SK-N-MC (cell line): ENCODE results near the gene TEDDM1.

ENCODE experiments used
- DNase-seq: peaks from one replicate; pipeline ENCODE4 v3.0.0-alpha.2; 2011; ENCODE audit warnings: low read depth, low spot score
- H3K27ac ChIP-seq: fragments of 200-600 bp; sonication (generic); 2 replicates; pipeline ENCODE4 v1.5.1; 2016; ENCODE audit warnings: mixed run types
- H3K36me3 ChIP-seq: fragments of 200-600 bp; sonication (generic); 2 replicates; pipeline ENCODE4 v1.6.1; 2017; ENCODE audit warnings: antibody characterized with exemption, low read length, mixed read lengths; ENCODE audit not compliant: insufficient read depth
- H3K4me3 ChIP-seq: fragments of 200-600 bp; sonication (generic); 2 replicates; pipeline ENCODE4 v1.5.1; 2016
- H3K9ac ChIP-seq: fragments of 200-600 bp; sonication (generic); 2 replicates; pipeline ENCODE4 v1.8.0; 2017; ENCODE audit warnings: mixed run types, mixed read lengths; ENCODE audit not compliant: insufficient read length
- H3K9me3 ChIP-seq: fragments of 200-600 bp; sonication (generic); 2 replicates; pipeline ENCODE4 v1.6.1; 2017; ENCODE audit warnings: low read depth, mild to moderate bottlenecking, antibody characterized with exemption, low read length, moderate library complexity, mixed read lengths
- EZH2 ChIP-seq: fragments of 200-600 bp; sonication (generic); IDR thresholded peaks from one replicate; pipeline ENCODE4 v1.6.1; 2017; ENCODE audit warnings: antibody characterized with exemption
- FOXP2 ChIP-seq: optimal IDR thresholded peaks from 2 replicates; pipeline ENCODE3; 2011; ENCODE audit warnings: mild to moderate bottlenecking, moderate library complexity; ENCODE audit not compliant: insufficient read depth; ENCODE audit errors: extremely low read length, control extremely low read depth
- POLR2AphosphoS5 ChIP-seq: IDR thresholded peaks from 2 replicates; pipeline ENCODE4 v1.6.1; 2012; ENCODE audit warnings: mild to moderate bottlenecking, low read depth, low read length, borderline replicate concordance

The TEDDM1 gene

DNA sequence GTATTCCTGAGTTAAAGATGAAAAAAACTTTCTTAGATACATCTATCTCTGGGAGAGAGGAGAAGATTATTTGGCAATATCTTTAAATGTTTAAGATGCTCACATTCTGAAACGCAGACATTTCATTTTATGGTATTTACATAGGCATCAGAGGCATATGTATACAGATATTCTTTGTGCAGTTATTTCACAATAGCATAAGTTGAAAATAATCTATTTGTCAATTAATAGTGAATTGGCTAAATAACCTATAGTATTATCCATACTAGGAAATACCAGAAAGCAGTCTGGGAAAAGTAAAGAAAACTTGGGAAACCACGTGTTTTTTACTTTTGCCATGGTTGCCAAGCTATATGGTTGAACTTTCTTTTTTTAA, 44.8 kb downstream of the TEDDM1 start:
- H3K27ac ChIP-seq: no peak overlapping the region
- H3K9me3 ChIP-seq: no peaks in the 10 kb centered on the region
- no peak overlapping the region for H3K4me3 ChIP-seq
- H3K36me3 ChIP-seq: no peaks in the 10 kb centered on the region
- TF ChIP-seq POLR2AphosphoS5 (no peak), EZH2 (no peak), FOXP2 (no peak)
- no peak for DNase-seq
- H3K9ac ChIP-seq: no peak overlapping the region

DNA sequence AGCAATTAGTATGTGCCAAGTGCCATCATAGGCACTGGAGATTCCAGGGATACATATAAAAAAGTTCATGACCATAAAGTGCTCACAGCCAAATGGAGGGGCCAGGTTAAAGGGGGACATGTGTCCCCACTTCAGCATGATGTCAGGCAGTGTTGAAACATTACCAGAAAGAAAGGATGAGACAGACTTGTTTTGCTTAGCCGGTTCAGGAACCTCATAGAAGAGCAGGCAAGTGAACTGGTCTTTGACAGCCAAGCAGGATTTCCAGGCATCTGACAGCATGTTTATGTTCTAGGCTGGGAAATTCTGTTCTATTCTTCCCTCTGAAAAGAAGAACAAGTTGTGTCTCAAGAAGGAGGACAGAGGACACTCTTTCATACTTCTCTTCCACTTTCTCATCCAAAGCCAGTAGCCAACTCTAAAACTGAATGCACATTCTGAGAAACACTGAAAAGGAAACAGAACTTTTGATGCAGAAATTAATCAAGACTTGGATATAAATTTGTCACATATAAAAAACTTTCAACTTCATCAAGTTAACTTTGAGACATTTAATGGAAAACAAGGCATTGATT, 48.6 kb downstream of the TEDDM1 start:
- Histone ChIP-seq H3K9ac (no peak overlapping the region), H3K4me3 (no peak overlapping the region), H3K9me3 (no peaks in the 10 kb centered on the region), H3K27ac (no peak overlapping the region), H3K36me3 (no peaks in the 10 kb centered on the region)
- no peak for DNase-seq
- TF ChIP-seq FOXP2 (no peak), EZH2 (no peak), POLR2AphosphoS5 (no peak)

DNA sequence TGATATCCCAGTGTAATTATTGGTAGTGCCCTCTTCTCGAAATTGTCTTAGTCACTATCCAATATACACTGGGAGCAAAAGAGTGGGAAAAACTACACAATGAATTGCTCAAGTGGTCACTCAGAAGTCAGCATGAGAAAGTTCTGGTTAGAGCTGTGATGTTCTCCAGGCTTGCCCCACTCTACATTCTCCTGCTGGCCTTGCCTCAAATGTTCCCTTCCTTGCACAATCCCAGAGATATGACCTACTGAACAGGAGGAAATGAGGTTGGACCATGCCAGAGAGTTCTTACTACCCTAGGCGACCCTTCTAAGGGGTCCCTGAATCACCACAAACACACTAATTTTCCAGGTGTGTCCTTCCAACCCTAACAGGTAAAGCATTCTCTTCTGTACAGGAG, 49.6 kb downstream of the TEDDM1 start:
- Histone ChIP-seq H3K9me3 (no peaks in the 10 kb centered on the region), H3K9ac (no peak overlapping the region), H3K36me3 (no peaks in the 10 kb centered on the region), H3K27ac (no peak overlapping the region), H3K4me3 (no peak overlapping the region)
- DNase-seq: no peak
- TF ChIP-seq FOXP2: no peak
- no peak for TF ChIP-seq POLR2AphosphoS5
- TF ChIP-seq EZH2: no peak

DNA sequence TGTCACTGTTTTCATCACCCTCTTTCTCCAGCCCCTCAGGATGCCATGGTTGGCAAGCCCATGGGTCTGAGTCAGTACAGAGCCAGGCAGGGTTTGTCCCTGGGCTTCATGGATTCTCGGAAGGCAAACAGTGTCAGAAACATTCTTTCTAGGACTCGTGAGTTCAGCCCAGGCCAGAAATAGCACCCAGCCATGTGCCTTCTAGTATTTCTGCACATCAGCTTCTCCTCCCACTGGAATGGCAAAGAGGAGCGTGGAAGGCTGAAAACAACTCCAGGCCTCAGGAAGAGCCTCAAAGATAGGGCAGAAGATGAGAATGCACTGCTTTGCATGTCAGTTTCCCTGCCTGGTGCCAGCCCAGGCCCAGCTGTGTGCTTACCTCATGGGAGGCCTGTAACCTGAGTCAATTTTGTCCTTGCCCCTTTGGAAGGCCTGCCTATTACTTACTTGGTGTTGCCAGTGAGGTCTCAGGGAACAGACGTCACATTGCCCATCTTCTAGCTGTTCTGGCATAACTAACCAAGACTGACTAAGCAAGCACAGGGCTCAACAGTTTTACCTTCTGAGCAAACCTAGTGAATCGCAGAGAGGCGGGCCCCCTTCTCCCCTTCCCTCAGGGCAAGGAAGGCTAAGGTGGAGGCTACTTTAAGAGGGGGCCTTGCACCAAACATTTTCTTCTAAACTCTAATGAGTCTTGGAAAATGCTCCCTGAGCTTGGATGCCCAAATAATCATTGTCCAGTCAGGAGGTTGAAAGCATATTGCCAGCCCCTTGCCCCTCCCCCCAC, 51.3 kb downstream of the TEDDM1 start:
- TF ChIP-seq FOXP2: no peak
- no peak for TF ChIP-seq EZH2
- TF ChIP-seq POLR2AphosphoS5: no peak
- Histone ChIP-seq H3K9ac (no peak overlapping the region), H3K36me3 (no peaks in the 10 kb centered on the region), H3K4me3 (no peak overlapping the region), H3K9me3 (no peaks in the 10 kb centered on the region), H3K27ac (no peak overlapping the region)
- no peak for DNase-seq
